GM19035 (cell line): Measurements from ENCODE around the gene TAGLN2.
A peak's percentile ranks its signal among the peaks of the same experiment; 100 is the strongest.
"Not testable (repeated sequence)": the region's sequence is repeated elsewhere in the genome, so short reads cannot be mapped to it uniquely, and the experiment has no call there.

ENCODE experiments used
- ATAC-seq: cut with Tn5 transposase; IDR thresholded peaks from one replicate; pipeline ENCODE4 v1.9.1; 2021; ENCODE audit not compliant: unreplicated experiment

Gene TAGLN2

DNA sequence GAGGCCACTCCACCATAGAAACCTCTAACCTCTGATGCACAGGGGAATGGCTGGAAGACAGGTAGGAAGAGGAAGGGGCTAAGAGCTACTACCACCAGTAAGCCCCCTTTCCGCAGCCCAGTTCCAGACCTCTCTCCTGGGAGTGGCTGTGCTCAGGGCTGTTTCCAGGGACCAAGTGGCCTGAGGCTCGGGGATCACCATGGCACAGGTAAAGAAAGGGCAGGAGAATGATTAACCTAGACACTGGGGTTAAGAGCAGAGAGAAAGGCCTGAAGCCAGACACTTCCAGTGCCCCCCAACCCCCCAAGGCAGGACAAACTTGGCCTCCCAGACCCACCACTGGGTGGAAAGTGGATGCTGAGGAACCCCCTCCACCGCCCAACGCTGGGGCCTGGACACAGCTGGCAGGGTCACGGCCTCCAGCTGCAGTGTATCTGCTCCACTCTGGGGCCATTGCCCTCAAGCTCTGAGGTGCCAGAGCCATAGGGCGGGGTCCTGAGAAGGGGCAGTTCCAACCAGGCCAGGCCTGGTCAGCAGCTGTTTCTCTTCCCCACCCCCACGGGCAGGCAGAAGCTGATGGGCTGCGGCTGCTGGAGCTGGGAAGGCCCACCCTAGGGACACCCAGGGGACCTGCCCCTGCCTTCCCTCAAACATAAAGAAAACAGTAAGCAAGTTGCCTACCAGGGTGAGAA lies 2.6 kb downstream of the TAGLN2 start:
- ATAC-seq = no peak

DNA sequence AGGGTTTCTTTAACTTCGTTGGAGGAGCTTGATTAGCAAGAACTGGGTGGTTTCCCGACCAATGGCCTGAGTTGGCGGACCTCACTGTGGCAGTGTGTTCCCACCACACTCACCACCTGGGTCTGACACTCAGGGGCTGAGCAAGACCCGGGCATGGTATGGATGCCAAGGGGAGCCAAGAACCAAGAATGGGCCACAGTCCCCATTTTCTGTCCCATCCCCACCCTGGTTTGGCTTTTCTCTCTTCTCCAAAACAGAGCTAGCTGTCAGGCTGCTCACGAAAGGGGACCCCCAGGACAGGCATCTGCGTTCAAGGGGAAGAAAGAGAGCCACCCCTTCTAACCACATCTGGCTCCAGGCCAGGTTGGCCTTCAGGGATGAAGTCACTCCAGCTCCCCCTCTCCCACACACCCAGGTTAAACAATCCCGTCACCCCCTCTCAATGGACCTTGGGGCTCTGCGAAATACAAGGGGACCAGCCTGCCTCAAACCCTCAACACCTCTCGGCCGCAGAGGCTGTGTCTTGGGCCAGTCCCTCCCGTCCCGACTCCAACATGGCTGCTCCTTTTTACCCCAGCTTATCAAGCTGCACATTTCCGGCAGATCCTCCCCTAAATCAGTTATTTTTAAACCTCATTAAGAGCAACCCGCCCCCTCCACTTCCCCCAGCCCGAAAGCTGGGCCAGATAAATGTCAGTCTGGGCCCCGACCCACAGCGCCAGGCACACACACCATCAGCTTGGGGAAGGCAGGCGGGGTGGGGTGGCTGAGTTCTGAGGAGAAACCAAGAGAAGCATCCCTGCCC lies 3.4 kb downstream of the TAGLN2 start:
- ATAC-seq = no peak

DNA sequence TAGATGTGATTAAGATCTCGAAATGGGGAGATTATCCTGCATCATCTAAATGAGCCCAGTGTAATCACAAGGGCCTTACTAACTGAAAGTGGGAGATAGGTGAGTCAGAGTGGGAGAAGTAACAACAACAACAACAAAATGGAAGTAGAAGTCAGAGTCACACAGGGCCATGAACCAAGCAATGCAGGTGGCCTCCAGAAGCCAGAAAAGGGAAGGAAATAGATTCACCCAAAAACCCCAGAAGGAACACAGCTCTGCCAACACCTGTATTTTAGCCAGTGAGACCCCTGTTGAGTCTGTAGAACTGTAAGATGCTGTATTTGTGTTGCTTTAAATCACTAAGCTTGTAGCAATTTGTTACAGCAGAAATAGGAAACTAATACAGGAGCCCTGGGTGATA lies 4.1 kb downstream of the TAGLN2 start:
- peak; percentile 29 for ATAC-seq

DNA sequence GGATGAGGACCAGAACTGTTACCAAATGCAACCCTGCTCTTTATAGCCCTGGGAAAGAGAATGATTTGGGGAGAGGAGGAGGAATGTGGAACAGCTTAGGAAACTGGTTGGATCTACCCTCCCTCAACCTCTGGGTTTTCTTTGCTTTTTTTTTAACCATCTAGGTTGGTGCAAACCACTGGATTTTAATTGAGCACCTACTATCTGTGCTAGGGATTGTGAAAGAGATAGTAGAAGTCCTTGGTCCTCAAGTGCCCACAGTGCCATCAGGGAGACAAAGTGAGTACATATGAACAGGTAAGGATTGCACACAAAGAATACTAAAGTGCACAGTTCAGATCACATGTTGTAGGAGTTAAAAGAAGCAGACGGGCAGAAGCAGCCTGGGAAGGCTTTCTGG lies 4.7 kb downstream of the TAGLN2 start:
- ATAC-seq = no peak

DNA sequence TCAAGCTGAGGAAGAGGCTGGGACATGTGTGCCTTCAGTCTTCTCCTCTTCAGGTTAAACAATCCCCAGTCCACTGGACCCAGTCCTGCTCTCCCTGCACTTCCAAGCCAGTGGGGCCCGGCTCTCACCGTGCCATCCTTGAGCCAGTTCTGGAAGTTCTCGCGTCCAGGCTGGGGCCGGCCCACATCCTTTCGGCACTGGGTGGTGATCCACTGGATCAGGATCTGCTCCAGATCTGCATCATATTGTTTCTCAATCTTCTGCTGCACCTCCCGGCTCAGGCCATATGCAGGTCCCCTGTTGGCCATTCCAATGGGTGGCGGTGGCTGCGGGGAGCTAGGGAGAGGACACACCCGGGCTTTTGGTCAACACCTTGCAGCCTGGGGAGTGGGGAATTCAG lies 5.1 kb downstream of the TAGLN2 start:
- no peak for ATAC-seq

DNA sequence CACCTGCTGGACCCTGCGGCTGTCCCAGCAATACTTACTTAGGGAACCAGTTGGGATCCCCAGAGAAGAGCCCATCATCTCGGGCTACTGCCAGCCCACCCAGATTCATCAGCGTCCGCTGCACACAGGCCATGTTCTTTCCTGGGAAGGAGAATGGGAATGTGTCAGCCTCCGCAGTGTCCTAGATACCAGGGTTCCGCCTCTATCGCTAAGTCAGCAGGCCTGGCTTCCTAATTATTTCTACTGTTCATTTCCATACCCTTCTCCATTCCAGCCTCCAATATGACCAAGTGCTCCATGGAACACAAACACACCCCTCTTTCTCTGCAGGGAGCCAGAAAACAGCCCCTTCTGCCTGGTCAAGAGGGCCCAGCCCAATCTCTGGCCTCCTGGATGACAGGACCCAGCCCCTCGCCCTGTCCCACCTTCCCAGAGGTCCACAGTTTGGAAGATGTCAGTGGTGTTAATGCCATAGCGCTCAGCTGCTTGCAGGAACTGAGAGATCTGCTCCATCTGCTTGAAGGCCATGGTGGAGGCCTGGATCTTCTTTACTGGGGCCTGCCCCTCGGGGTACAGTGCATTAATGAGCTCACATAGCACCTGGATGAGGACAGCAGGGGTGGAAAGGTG lies 6.0 kb downstream of the TAGLN2 start:
- no peak for ATAC-seq

DNA sequence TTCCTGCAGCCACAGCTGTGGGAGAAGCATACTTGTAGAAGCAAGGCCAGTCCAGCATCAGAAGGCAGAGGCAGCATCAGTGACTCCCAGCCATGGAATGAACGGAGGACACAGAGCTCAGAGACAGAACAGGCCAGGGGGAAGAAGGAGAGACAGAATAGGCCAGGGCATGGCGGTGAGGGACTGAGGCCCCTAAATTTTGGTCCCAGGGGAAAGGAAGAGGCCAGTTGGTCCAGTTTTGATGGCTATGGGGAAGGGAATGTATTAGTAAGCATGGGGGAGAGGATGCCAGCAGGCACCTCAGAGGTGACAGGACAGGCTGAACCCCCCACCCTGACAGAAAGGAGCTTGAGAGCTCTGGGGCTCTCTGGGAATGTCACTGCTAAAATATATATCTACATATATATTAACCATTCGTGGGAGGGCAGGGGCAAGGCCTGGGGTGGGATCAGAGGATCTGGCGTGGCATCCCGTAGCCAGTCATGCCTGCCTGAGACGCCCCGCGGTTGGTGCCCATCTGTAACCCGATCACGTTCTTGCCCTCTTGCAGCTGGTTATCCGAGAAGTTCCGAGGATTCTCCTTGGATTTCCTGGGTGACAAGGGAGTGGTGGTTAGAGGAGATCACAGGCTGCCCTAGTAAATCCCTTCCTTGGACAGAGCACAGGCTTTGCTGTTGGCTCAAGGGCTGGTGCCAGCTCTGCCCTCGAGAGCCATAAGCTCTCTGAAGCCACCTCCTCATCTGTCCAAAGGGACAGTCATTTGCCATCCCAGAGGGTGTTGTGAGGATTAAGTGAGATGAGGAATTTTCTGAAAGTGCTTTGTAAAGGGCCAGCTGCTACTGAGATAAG lies 6.7 kb downstream of the TAGLN2 start:
- ATAC-seq = no peak

DNA sequence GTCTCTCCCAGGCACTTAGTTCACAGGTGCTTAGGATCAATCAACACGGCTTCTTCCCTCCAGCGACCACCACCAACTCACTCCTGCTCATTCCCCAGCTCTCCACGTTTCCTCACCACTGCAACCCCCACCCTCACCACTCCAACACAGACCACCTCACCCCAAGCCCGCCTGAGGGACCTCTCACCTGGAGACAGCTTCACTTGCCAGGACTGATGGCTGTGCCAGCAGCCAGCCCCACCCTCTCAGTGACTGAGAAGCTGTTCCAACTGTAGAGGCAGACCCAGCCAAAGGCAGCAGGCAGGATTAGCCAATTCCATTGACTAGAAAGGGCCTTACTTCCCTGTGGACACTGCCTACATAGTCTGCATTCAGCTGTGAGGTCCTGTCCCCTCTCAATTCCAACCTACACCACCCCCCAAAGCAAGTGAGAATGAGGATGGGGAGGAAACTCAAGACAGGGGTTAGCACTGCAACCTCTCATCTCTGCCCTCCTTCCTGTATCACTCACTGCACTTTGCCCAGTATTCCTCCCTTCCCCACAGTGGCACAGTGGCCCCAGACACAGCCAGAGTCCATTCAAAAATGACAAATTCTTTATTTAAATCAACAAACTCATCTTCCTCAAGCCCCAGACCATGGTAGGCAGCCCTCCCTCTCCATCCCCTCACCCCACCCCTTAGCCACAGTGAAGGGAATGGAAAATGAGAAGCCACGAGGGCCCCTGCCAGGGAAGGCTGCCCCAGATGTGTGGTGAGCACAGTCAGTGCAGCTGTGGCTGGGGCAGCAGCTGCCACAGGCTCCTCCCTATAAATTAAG lies 7.6 kb downstream of the TAGLN2 start:
- no peak for ATAC-seq

DNA sequence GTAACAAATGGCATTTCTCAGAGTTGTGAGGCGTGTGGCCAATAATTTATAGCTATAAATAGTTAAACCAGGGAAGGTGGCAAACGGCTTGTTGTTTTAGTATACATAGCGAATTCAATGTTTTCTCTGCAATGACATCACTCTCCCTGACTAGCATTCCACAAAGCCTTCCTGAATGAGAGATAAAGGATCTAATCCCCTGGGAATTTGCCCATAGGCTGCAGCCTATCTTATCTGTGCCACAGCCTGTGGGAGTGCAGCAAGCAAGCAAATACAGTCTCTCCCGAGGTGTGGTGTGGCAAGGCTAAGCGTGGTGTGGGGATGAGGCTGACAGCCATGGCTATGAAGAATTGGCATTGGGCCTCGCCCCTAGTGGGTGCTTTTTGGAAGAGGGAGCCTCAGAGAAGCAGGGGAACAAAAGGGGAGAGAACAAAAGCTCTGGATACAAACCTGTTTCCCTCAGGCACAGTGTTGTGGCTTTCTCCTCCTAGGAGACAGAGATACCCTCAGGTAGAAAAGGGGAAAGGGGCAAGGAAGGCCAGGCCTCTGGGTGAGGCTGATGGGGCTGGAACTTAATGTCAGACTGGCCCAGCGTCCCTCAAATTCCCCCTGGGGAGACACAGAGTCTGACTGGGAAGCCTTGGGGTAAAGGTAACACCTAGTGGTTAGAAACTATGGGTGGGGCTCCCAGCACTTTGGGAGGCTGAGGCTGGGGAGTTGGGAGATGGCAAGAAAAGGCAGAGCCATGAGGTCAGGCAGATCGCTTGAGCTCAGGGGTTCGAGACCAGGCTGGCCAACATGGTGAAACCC lies 8.9 kb downstream of the TAGLN2 start:
- no peak for ATAC-seq

DNA sequence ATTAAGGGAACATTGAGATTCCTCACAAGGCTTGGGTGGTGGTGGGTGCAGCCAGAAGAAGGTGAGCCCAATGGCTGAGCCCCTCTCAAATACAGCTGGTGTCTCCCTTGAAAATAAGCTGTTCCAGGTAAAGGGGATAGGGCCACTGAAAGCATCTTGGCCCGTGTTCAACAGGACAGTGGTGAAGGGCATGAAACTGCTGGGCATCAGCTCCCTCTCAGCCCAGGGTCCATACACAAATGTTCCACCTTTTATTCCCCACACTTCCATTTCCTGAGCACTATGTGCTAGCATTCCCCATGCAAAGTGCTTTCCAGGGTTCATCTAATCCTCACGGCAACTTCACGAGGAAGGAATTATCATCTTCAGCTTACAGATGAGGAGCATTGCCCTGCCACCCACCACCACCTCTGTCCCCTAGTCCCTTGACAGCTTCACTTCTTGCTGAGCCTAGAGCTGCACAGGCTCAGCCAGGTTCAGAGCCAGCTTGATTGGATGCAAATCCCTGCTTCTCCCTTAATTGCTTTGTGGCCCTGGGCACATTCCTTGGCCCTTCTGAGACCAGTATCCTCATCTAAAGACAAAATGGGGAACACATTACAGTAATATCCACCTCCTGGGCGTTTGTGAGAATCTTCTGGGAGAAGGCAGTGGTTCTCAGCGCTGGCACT lies 9.6 kb downstream of the TAGLN2 start:
- ATAC-seq = no peak

DNA sequence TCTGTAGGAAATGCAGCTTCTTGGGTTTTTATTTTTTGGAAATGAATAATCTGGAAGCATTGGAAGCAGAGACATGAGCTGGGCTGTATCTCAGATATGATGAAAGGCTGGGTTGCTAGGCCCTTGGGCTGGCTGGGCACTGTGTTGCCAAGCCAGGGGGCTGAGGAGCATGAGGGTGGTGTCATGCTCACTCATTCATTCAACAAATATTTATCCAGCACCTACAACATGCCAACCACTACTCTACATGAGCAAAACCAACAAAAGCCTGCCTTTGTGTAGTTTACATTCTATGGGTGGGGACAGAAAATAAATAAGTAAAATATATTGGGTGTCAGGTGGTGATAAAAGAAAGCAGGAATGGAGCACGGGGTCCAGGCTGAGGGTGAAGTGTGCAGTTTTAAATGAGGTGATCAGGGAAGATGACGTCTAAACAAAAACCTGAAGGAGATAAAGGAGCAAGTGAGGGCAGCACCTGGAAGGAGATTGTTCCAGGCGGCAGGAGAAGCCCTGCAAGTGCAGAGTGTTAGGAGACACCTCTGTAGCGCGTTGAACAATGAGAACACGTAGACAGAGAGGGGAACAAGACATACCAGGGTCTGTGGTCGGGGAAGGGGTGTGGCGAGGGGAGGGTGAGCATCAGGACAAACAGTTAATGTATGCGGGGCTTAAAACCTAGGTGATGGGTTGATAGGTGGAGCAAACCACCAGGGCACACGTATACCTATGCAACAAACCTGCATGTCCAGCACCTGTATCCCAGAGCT lies 10.9 kb downstream of the TAGLN2 start:
- ATAC-seq = no peak

DNA sequence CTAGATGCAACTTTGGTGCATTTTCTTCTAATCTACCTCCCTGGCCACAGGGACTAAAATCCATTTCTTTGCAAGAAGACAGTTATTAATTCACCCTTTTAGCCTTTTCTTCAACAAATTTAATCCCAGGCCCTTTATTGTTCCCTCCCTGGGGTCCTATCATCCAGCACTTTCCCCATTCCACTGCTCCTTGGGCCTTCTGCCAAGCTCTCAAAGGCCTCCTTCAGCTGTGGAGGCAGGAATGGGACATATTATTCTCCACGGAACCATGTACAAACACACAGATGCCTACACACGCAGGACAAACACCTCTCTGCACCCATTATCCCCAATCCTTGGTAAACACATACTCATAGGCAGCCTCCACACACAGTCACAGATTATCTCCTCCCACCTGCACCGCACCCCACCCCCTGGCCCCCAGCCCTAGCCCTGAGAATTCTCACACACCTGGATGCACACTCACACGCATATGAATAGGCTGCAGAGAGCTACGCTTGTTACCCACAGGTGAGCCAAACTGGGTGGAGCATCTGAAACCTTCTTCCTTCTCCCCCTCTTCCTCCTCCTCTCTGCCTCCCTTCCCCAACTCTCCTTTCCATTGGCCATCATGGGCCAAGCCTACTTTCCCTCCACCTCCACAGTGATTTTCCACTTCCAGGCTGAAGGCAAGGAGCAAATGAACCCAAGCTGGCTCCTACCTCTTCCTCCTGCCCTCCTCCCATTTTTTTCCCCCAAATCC lies 11.7 kb downstream of the TAGLN2 start:
- no peak for ATAC-seq

DNA sequence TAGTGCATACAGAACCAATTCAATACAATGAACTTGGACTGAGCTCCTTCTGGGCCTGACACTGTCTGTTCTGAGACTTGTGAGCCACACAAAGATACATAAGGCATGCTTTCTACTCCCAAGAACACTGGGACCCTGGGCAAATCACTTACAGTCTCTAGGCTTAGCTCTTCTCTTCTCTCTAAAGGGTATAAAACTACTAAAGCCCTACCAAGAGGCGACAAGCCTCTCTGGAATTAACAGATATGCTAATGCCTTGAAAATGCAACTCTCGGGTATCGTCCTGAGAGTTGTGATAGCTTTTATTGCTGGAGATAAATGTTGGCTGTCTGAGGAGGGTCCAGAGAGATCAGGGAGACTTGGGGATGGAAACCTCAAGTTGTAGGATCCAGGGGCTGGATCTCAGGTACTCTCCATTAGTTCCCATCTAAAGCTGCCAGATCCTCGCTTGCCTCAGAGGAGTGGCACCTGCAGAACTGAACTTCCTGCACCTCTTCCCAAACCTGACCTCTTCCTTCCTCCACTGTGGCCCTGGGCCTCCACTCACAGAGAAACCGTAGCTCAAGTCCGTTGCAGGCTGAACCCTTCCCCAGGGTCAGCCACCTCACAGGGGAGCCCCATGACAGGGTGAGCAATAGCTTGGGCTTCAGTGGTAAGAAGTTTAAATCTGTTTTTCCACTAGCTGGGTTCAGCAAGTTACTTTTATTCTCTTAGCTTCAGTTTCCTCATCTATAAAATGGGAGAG lies 13.8 kb downstream of the TAGLN2 start:
- ATAC-seq = no peak

DNA sequence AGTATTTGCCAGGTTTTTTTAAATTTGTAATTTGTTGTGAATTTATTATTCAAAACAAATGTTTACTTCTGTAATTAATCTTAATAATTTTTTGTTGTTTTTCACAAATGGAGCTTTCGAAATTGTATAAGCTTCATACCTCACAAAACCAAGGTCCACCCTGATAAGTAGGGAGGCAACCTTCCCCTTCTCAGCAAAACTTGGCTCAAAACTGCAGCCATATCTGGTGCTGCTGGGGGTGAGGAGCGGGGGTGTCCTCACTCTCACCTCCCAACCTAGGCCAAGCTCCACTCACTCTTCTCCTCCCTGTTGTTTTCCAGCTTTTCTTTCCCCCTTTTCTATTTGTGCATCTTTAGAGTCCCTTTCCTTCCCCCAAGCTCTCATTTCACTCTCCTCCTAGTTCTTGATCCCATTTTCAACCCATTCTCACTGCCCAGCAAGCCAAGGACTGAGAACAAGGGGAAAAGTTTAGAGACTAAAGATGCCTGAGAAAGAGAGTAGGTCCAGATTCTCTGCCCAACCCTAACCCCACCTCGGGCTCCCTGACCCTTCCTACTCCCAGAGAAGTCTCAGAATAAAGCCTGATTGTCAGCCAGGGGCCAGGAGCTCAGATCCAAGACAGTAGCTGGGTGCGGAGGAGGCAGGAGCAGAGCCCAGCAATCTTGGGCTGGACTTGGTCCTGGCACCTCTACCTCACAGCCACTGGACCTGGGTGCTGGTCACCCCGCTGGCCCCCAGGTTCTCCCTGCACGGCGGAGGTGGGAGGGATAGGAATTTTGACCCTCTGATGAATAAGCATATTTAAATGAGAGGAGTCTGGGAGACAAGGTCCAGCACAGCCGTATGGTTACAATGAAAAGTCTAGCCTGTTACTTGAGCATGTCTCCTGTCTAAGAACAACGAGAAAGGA lies 17.0 kb downstream of the TAGLN2 start:
- ATAC-seq = no peak

DNA sequence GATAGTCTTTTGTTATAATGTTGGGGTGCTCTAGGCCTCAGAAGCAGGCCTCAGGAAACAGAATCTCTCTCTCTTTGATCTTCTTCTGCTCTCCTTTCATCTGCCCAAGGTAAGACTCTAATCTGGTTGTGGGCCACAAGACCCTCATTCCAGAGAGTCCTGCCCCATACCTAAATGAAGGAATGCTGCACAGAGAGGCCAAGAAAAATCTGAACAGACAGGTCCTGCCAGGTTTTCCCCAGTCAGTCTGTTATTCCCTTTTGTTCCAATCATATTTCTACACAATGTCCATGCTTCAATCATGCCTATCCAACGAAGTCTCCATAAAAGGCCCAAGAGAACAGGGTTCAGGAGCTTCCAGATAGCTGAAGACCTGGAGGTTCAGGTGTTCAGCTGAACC lies 18.3 kb downstream of the TAGLN2 start:
- no peak for ATAC-seq

DNA sequence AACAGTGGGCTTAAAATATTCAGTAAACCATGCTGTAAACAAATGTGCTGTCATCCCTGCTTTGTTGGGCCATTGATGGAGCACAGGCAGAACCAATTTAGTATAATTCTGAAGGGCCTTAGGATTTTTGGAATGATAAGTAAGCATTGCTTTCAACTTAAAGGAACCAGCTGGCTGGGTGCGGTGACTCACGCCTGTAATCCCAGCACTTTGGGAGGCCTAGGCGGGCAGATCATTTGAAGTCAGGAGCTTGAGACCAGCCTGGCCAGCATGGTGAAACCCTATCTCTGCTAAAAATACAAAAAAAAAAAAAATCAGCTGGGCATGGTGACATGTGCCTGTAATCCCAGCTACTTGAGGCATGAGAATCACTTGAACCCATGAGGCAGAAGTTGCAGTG lies 21.3 kb downstream of the TAGLN2 start:
- ATAC-seq = not testable (repeated sequence)
